Thyroid gland (tissue), 4 donors: Measurements from ENCODE around the gene WNT2. TPM values are rescaled to one million over a fixed set of nuclear protein-coding genes. Genes with fewer than 3 reads are reported as not detected.

Experiments
- DNase-seq, 2 donors: peaks; one replicate each; pipeline ENCODE4 v3.0.0-alpha.2; 2019
- H3K27ac ChIP-seq, 3 donors: fragments of 200-600 bp; sonication (generic); 1 replicate in 2 of 3; 2 replicates in 1 of 3; pipeline ENCODE4 v1.5.1; 2016 to 2019; ENCODE audit warnings: mild to moderate bottlenecking in 1 of 3, moderate library complexity in 1 of 3
- H3K27me3 ChIP-seq: fragments of 200-600 bp; sonication (generic); one replicate; pipeline ENCODE4 v1.5.1; 2019
- H3K36me3 ChIP-seq, 2 donors: fragments of 200-600 bp; sonication (generic); one replicate each; pipeline ENCODE4 v1.5.1; 2016 to 2019
- H3K4me1 ChIP-seq, 2 donors: fragments of 200-600 bp; sonication (generic); one replicate each; pipeline ENCODE4 v1.5.1; 2017 to 2019
- H3K4me3 ChIP-seq, 3 donors: fragments of 200-600 bp; sonication (generic); replicated peaks in 1 of 3; 1 replicate in 2 of 3; 2 replicates in 1 of 3; pipeline ENCODE4 v1.5.1; 2016; ENCODE audit warnings: mild to moderate bottlenecking in 1 of 3
- H3K9me3 ChIP-seq: fragments of 200-600 bp; sonication (generic); one replicate; pipeline ENCODE4 v1.5.1; 2017
- POLR2A ChIP-seq, 2 donors: fragments of 450-650 bp; IDR thresholded peaks; one replicate each; pipeline ENCODE4 v1.6.1; 2017; ENCODE audit warnings: antibody characterized with exemption in 2 of 2, mild to moderate bottlenecking in 2 of 2, moderate library complexity in 1 of 2
- WGBS, 2 donors: methylation state at CpG; one replicate each; pipeline ENCODE4 v1.1.5; 2017; 5-methylcytosine and 5-hydroxymethylcytosine counted together
- intact Hi-C: fragments of 100-400 bp; cut with DNase I; formaldehyde crosslinking; loops from one replicate; pipeline ENCODE4 v1.15.1; 2023
- total RNA-seq, 4 donors: library from RNA; depleted of rRNA; stranded (reverse); fragments of >200 nt; gene quantifications; one replicate each; pipeline ENCODE4 v1.2.3, GENCODE V29; 2016
- TF ChIP-seq, protein P1 (sequence below), 6 experiments: fragments of 200-600 bp in 3 of 6; fragments of 450-650 bp in 3 of 6; sonication (generic) in 3 of 6; IDR thresholded peaks; one replicate each; pipeline ENCODE4 v1.5.1; 2016 to 2019; ENCODE audit warnings: antibody characterized with exemption in 6 of 6, mild to moderate bottlenecking in 2 of 6, inconsistent platforms in 1 of 6, moderate library complexity in 1 of 6

Gene WNT2
- total RNA-seq, 4 donors from 2014 or later: 0.13 to 0.89 TPM; not detected in 2

DNA sequence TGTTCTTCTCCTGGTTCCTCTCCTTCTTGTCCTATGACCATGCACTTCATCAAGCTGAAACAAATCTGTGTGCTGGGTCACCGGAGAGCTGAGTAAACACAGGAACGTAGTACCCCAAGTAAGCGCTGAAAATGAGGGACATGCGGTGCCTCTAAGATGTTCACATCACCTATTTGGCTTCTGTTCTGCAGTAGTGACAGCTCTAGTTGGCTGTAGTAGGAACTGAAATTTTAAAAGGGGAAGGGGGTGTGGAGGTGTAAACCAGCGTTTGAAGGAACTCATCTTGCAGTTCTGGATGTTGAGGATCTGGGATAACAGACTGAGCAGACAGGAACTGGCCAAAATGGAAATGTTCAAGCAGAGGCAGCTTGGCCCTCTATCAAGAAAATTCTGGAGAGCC, 85.2 kb downstream of the WNT2 start:
- no peaks in the 10 kb centered on the region for H3K27me3 ChIP-seq
- TF ChIP-seq POLR2A (IDR thresholded peaks at IDR 0.05): no peak
- no peak overlapping the region for H3K4me3 ChIP-seq
- no peaks in the 10 kb centered on the region for H3K4me1 ChIP-seq
- no peaks in the 10 kb centered on the region for H3K9me3 ChIP-seq
- H3K27ac ChIP-seq: no peak overlapping the region
- 74 to 76% methylated on average over 5 of the region's 5 CpGs for WGBS, 2 donors
- intact Hi-C loops: no loop called here
- H3K36me3 ChIP-seq: no peaks in the 10 kb centered on the region
- DNase-seq: no peak

- intact Hi-C loops: no loop called here
- TF ChIP-seq, protein P1, sequence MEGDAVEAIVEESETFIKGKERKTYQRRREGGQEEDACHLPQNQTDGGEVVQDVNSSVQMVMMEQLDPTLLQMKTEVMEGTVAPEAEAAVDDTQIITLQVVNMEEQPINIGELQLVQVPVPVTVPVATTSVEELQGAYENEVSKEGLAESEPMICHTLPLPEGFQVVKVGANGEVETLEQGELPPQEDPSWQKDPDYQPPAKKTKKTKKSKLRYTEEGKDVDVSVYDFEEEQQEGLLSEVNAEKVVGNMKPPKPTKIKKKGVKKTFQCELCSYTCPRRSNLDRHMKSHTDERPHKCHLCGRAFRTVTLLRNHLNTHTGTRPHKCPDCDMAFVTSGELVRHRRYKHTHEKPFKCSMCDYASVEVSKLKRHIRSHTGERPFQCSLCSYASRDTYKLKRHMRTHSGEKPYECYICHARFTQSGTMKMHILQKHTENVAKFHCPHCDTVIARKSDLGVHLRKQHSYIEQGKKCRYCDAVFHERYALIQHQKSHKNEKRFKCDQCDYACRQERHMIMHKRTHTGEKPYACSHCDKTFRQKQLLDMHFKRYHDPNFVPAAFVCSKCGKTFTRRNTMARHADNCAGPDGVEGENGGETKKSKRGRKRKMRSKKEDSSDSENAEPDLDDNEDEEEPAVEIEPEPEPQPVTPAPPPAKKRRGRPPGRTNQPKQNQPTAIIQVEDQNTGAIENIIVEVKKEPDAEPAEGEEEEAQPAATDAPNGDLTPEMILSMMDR (IDR thresholded peaks at IDR 0.05): no peak
- TF ChIP-seq POLR2A (IDR thresholded peaks at IDR 0.05): no peak
- H3K27ac ChIP-seq: no peak overlapping the region
- H3K27me3 ChIP-seq: no peaks in the 10 kb centered on the region
- H3K9me3 ChIP-seq: no peaks in the 10 kb centered on the region
- H3K4me3 ChIP-seq: no peak overlapping the region
- no peaks in the 10 kb centered on the region for H3K4me1 ChIP-seq
- no peaks in the 10 kb centered on the region for H3K36me3 ChIP-seq
- 81 to 88% methylated on average over 3 of the region's 3 CpGs for WGBS, 2 donors
- DNase-seq: no peak
These were observed 91.9 kb downstream of the WNT2 start for GRCh38 chr7:117231047-117231359.

DNA sequence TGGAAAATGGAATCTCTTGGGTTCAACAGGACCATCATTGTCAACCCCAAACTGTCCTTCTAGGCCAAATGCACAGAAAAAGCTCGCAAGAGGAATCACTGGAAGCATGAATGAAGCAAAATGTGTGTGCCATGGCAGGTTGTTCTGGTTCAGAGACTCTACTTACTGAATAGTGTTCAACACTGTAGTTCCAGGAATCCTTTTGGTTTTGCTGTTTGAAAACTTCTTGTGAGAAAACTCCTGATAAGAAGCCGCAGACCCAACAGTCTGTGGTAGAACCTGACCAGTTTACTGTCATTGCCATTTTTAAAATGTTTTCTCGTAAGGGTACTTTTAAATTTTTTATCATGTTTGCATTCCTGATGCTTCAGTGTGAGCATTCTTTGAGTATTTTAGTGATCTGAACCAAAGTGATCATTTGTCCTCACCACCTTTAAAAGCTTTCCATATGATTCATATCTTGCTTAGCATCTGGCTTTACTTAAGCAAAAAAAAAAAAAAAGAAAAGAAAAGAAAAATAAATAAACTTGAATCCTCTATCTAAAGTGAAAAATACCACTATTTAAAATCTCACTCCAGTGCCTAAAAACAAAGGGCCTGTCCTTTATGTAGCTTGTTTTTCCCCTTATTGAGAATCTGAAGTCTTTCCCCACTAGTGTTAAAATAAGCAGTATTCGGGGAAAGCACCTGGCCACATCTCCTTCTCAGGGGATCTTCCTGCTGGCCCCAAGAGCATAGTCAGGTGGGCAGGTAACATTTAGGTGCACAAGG, 92.4 kb downstream of the WNT2 start:
- H3K4me1 ChIP-seq: no peaks in the 10 kb centered on the region
- TF ChIP-seq POLR2A (IDR thresholded peaks at IDR 0.05): no peak
- TF ChIP-seq, protein P1 (IDR thresholded peaks at IDR 0.05): no peak
- no peak for DNase-seq
- 91 to 92% methylated on average over 4 of the region's 4 CpGs for WGBS, 2 donors
- no peak overlapping the region for H3K27ac ChIP-seq
- intact Hi-C loops: no loop called here
- no peaks in the 10 kb centered on the region for H3K9me3 ChIP-seq
- no peaks in the 10 kb centered on the region for H3K36me3 ChIP-seq
- no peaks in the 10 kb centered on the region for H3K27me3 ChIP-seq
- H3K4me3 ChIP-seq: no peak overlapping the region

- Histone ChIP-seq H3K36me3 (no peaks in the 10 kb centered on the region), H3K27ac (no peak overlapping the region), H3K4me3 (no peak overlapping the region), H3K9me3 (no peaks in the 10 kb centered on the region), H3K27me3 (no peaks in the 10 kb centered on the region), H3K4me1 (no peaks in the 10 kb centered on the region)
- WGBS, 2 donors: 96 to 97% methylated on average over 3 of the region's 3 CpGs
- DNase-seq: no peak
- no peak for TF ChIP-seq POLR2A (IDR thresholded peaks at IDR 0.05)
- TF ChIP-seq, protein P1 (IDR thresholded peaks at IDR 0.05): no peak
- intact Hi-C loops: no loop called here
These were observed 93.5 kb downstream of the WNT2 start for GRCh38 chr7:117229350-117229749.

GRCh38 chr7:117227091-117227490, 95.8 kb downstream of the WNT2 start:
- Histone ChIP-seq H3K27me3 (no peaks in the 10 kb centered on the region), H3K4me1 (no peaks in the 10 kb centered on the region), H3K4me3 (no peak overlapping the region), H3K27ac (no peak overlapping the region), H3K9me3 (no peaks in the 10 kb centered on the region), H3K36me3 (peaks cover 3 to 10% of the 10 kb centered on the region in 2 donors)
- DNase-seq: no peak
- intact Hi-C loops: no loop called here
- 82 to 85% methylated on average over 4 of the region's 4 CpGs for WGBS, 2 donors
- TF ChIP-seq, protein P1 (IDR thresholded peaks at IDR 0.05): no peak
- no peak for TF ChIP-seq POLR2A (IDR thresholded peaks at IDR 0.05)
